GM19193 (cell line): Measurements from ENCODE around the gene CERKL.

Experiments used
- POLR2A ChIP-seq: IDR thresholded peaks from 4 replicates; pipeline ENCODE4 v1.6.1; 2011; ENCODE audit not compliant: insufficient read depth, insufficient read length; ENCODE audit errors: extremely low read depth

The CERKL gene

DNA sequence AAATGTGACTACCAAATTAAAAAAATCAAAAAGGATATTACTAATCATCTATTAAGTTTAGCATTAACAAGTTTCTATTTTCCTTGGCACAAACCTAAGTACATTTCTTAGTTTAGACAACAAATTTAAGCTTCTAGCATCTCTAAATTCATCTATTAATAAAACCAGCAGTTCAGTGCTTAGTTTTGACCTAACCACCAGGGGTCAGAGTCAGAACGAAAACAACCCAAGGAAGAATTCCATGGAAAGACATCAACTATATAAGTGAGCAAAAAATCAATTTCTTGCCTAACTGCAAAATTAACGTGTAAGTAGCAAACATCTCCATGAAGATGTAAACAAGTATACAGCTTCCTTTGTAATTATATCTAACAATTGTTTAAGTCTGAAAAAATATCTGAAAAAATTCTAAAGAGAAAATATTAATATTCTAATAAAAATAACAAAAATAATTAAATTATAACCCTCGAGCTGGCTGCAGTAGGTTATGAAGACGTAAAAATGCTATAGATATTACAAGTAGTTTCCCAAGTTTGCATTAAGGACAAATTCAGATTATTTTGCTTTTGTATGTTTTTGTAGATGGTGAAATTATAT lies 83.7 kb downstream of the CERKL start:
- no peak for TF ChIP-seq POLR2A

DNA sequence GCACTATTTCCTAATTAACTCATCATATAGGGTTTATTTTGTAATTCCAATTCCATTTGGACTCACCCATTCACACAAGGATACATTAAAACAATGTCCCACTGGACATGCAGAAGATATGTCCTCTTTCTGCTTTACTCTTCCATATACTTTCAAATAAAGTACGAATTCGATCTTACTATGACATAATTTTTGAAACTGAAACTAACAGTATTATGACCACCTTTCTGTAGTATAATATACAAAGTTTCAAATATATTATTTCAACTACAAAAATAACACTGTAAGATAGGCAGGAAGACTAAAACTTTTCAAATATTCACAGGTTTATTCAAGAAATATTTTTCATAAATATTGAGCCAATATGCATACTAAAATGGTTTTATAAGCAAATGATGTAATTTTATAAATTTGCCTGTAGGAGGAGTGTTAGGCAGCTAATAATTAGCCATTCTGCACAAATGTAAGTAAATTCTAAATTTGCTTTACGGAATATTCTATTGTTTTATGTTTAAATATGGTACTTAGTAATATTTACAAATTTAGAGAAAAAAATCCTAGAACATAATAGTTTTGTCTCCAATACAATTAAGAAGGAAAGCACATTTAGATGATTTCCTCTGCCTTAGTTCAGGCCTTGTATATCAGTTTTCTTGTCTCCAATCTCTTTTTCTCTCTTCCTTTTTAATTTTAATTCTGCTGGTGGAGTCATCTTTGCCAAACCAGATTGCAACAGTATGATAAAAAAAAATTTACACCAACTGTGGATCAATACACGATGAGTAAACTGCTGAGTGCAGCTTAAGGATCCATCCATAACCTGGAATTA lies 85.9 kb downstream of the CERKL start:
- TF ChIP-seq POLR2A = no peak

DNA sequence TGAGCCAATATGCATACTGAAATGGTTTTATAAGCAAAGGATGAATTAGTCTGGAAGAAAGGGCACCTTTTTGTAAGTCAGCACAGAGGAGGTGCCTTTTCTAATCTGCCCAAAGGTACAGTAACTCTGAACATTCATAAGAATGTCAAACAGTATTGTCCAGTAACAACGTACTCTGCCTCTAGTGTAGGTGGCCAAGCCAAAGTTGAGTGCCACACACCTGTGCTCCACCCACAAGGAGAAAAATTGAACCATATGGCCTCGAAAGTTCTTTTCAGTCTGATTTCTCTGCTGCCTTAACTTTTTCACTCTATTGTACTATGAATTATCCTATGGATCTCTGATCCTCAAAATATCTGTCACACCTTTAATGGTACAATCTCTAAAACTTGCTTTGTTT lies 86.8 kb downstream of the CERKL start:
- TF ChIP-seq POLR2A = no peak

DNA sequence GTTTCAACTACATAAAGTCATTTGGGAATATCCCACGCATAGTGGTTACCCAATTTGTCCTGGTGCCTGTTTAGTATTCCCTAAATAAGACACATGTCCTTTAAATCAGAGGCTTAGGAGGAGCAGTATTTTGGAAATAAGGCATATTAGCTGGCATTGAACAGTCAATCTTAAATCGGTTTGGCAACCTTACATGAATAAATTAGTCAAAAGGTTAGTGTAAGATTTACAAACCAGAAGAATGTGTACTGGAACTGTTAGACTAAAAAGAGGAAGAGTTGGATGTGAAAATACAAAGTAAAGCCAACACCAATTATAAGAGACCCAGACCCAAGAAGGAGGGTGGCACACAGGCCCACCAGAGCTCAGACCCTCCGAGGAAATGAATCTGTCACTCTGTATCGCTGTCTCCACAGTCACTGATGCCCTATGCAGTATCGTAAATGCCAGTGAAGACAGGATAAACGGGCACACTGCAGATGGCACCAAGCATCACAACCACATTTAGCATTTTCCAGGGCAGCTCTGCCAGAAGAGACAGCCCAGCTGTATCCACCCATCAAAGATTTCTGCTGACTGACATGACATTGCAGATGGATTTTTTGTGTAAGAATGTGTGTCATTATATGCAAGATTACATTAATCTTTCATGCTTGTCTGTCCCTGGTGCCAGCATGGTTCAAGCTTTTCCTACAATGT lies 90.4 kb downstream of the CERKL start:
- no peak for TF ChIP-seq POLR2A

DNA sequence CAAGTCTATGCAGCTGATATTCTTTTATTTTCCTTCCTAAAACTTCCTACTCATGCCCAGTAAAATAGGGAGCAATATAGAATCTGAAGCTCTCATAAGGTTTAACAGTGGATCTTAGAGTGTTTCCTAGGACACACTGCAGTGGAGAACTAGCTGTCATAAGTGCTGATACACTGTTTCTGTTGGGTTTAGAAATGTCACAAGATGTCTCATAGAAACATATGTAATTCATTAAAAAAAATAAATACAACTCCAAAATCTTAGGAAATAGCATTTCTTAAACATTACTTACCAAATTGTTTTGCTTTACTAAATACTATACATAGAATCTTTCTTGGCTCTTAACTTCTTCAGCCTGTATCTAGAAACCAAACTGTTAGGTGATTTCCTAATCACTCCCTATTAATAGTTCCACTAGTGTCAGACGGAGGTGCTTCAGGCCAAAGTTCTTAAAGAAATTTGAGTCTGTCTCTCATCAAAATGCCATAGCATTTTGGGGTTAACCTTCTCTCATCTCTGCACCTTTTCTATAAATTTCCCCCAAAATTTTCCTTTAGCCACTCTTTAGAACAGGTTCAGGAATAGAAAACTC lies 93.7 kb downstream of the CERKL start:
- no peak for TF ChIP-seq POLR2A

DNA sequence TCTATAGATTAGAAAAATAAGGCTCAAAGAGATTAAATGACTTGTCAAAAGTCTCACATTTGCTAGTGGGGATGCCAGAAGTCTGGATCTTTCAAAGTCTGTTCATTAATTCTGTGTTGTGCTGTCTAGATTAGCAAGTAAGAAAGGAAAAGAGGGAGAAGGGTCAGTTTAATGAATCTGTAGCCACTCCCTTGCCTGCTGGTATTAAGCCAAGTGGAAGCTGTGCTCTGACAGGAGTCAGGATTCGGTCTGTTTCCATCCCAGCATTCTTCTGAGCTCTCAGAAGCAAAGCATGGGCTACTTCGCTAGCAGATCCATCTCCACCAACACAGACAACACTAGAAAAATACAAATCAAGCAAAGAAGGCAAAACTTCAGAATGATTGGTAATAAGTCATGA lies 98.5 kb downstream of the CERKL start:
- TF ChIP-seq POLR2A = no peak

DNA sequence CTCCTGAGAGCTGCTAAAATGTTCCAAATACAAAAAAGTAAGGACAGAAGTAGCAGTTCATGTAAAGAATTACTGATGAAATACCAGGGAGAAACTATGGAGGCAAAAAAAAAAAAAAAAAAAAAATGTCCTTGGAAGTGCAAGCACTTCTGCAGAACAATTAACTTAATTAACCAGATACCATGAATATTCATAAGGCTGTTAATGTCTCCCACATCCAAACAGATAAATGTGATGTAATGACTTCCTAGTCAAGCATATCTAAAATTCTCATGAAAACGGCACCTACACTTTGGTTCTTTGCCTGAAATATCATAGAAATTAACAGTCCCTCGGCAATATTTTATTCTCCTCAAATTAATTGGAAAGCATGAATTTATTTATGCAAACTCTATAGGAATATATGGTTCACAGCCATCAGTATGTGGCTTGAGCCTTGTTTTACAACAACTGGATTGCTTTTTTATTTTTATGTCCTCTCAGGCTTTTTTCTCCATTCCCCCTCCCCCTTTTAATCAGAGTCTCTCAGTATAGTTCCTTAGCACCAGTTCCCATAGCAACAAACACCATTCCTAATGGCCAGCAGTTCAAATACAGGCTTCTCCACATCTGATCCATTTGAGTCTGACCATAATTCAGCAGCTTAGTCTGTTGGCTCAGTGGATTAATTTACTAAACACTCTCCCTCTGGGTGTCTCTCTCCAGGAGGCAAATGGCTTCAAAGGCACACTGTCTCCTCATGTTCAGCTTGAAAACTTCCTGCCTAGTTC lies 102.7 kb downstream of the CERKL start:
- no peak for TF ChIP-seq POLR2A

DNA sequence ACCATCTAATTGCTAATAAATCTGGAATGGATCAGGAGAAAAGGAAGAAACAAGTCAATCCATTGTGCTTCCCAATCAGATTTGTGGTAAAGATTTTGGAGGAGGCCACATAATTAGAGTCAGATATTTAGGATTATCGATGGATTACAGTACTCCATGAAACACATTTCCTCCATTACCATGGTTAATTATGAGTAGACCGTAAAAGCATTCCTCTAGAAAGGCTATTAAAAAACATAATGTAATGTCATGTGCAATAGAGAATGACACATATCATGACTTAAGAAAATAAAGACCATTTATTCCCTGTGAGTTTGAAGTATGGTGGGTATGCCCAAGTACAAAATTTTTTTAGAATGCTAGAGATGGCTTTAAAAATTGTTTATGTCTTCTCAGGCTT lies 103.7 kb downstream of the CERKL start:
- TF ChIP-seq POLR2A = no peak

DNA sequence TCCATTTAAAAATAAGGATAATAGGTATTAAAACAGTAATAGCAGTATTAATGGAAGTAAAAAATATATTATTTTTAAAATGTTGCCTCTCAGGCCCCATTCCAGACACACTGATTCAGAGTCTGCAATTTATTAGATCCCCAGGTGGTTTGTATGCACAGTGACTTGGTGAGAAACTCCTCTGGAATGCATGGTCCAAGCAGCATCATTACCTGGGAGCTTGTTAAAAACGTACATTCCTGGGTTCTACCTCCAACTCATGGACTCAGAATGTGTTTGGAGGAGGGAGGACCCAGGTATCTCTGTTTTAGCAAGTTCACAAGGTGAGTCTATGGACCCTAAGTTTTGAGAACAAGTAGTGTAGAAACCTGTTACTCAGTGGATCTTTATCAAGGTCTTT lies 104.1 kb downstream of the CERKL start:
- TF ChIP-seq POLR2A = no peak

DNA sequence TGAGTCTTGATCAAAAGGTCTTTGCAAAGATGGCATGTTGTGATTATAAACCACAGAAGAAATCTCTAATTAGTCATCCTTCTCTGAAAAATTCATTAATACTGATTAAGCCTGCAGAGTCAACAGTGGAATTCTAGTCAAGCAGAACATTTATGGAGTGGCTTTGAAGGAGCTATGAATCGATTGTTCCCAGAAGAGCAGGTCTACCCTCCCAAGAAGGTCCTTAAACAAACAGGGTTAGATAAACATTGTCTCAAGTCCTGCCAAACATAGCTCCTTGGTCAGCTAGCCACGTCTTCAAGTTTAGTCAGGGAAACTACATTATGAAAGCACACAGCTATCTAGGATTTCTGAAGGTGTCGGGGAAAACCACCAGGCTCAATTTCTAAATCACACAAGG lies 110.8 kb downstream of the CERKL start:
- TF ChIP-seq POLR2A = no peak

DNA sequence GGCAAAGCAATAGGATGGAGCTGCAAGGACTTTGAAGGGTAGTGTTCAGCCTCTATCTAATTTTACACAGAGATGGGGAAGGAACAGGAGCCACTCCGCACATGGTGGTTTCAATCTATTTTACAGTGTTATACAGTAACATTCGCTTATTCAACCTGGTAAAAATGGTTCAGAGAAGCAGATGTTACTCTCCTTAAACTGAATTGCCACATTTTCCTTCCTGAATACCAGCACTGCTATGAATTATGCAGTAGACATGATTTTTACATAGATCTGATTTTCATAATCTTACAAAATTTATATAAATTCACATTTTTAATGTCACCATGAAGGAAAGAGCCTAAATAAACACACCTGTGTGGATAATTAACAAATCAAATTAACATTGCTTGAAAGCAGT lies 114.7 kb downstream of the CERKL start:
- TF ChIP-seq POLR2A = no peak

DNA sequence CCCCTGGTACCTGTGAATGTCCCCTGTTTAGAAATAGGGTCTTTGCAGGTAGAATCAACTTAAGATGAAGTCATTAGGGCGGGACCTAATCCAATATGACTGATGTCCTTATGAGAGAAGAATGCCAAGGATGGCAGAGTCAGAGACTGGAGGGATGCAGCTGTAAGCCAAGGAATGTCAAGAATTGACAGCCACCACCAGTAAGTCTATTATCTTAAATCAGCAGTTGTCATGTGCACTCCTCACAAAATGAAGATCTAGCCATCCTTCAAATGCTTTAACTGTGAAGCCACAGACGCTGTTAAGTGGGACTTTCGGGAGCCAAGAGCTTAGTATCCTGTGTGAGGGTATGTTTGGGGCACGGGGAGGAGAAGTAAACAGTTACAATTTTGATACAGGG lies 116.5 kb downstream of the CERKL start:
- TF ChIP-seq POLR2A = no peak

DNA sequence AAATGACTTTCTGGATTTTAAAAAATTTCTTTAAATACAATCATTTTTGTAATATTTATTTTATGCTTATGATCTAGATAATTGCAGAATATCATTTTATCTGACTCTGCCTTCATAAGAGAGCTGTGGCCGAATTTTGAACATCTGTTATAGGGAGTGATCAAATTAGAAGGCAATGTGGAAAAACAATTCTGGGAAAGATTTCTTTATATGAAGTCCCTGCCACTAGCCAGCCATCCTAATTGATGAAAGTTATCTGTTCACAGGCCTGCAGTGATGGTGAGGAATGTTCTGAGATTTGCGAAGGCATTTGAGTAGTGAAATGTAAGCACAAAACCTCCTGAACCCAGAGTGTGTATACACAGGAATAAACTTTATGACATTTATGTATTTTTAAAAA lies 120.2 kb downstream of the CERKL start:
- TF ChIP-seq POLR2A = no peak

DNA sequence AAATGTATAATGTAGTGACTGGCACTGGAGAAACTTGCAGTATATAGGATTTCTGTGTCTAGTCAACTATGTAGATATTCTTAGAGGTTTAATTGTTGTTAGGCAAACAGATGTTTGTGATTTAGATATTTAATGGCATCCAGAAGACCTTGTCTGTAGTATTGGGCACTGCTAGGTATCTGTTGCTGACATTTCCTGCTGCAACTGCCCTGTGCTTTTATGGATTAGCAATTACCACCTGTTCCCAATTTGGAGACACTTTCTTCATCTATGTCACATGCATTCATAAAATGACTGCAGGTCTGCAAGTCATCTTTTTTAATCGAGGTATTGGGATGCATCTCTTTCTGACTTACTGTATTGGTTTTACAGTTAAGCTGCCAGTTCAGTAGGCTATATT lies 128.5 kb downstream of the CERKL start:
- TF ChIP-seq POLR2A = no peak

DNA sequence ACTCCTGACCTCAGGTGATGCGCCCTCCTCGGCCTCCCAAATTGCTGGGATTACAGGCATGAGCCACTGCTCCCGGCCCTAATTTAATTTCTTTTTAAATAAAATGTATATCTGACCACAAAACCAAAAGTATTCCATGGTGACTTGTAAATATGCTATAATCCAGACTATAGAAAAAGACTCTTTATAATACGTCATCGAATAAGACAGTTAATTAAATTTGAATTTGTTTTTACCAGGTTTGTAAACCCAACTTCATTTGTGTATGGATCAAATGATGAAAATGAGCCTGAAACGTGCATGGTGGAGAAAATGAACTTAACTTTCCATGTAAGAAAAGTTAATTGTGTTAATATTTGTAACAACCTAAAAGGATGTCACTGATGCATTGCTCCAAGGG lies 129.8 kb downstream of the CERKL start:
- no peak for TF ChIP-seq POLR2A
